ENCODE results near the gene EXOSC7.

EXOSC7 gene

GRCh38 chr3:44993471-44994205 is 17.6 kb downstream of the EXOSC7 start:
- no peak for DNase-seq

GRCh38 chr3:44995142-44995770 is 19.2 kb downstream of the EXOSC7 start:
- DNase-seq, result no peak

- DNase-seq, result no peak
Observed at GRCh38 chr3:44996556-44996969, 20.5 kb downstream of the EXOSC7 start.

GRCh38 chr3:44999782-45000181 is 23.7 kb downstream of the EXOSC7 start:
- no peak for DNase-seq

- no peak for DNase-seq
Observed at GRCh38 chr3:45000823-45001222, 24.8 kb downstream of the EXOSC7 start.

- no peak for DNase-seq
Observed at GRCh38 chr3:45001738-45002137, 25.7 kb downstream of the EXOSC7 start.

- no peak for DNase-seq
Observed at GRCh38 chr3:45002139-45002660, 26.2 kb downstream of the EXOSC7 start.

GRCh38 chr3:45002720-45003119 is 26.7 kb downstream of the EXOSC7 start:
- DNase-seq, result no peak

- DNase-seq, result no peak
Observed at GRCh38 chr3:45003406-45003805, 27.4 kb downstream of the EXOSC7 start.

- DNase-seq, result no peak
Observed at GRCh38 chr3:45003859-45004258, 27.8 kb downstream of the EXOSC7 start.

GRCh38 chr3:45007091-45007490 is 31.0 kb downstream of the EXOSC7 start:
- no peak for DNase-seq

- no peak for DNase-seq
Observed at GRCh38 chr3:45008117-45008516, 32.1 kb downstream of the EXOSC7 start.

- DNase-seq, result no peak
Observed at GRCh38 chr3:45009868-45010267, 33.8 kb downstream of the EXOSC7 start.

- no peak for DNase-seq
Observed at GRCh38 chr3:45010811-45011333, 34.8 kb downstream of the EXOSC7 start.

GRCh38 chr3:45011756-45012508 is 35.9 kb downstream of the EXOSC7 start:
- no peak for DNase-seq

GRCh38 chr3:45012577-45012976 is 36.5 kb downstream of the EXOSC7 start:
- DNase-seq, result no peak

GRCh38 chr3:45016916-45017315 is 40.9 kb downstream of the EXOSC7 start:
- no peak for DNase-seq

- DNase-seq, result no peak
Observed at GRCh38 chr3:45017821-45018220, 41.8 kb downstream of the EXOSC7 start.

GRCh38 chr3:45020534-45020933 is 44.5 kb downstream of the EXOSC7 start:
- DNase-seq, result peak; percentile 56

GRCh38 chr3:45021524-45022297 is 45.7 kb downstream of the EXOSC7 start:
- no peak for DNase-seq

GRCh38 chr3:45023675-45024074 is 47.6 kb downstream of the EXOSC7 start:
- no peak for DNase-seq

- no peak for DNase-seq
Observed at GRCh38 chr3:45024542-45025255, 48.7 kb downstream of the EXOSC7 start.
